Brain microvascular endothelial cell (primary cell): ENCODE measurements around the gene NAT10.
"Not testable (repeated sequence)": the region's sequence is repeated elsewhere in the genome, so short reads cannot be mapped to it uniquely, and the experiment has no call there.

Experiments used
- DNase-seq: peaks from one replicate; pipeline ENCODE4 v3.0.0-alpha.2; 2020
- H3K27ac ChIP-seq: fragments of 250-450 bp; sonication (Bioruptor Pico); 2 replicates; pipeline ENCODE4 v1.5.1; 2020; ENCODE audit warnings: mild to moderate bottlenecking, moderate library complexity
- H3K27me3 ChIP-seq: fragments of 250-450 bp; sonication (Bioruptor Pico); replicated peaks from 2 replicates; pipeline ENCODE4 v1.5.1; 2020; ENCODE audit warnings: mild to moderate bottlenecking
- H3K36me3 ChIP-seq: fragments of 250-450 bp; sonication (Bioruptor Pico); replicated peaks from 2 replicates; pipeline ENCODE4 v1.5.1; 2020; ENCODE audit warnings: mild to moderate bottlenecking
- H3K4me3 ChIP-seq: 2 replicates; pipeline ENCODE4 v1.5.1; 2011; ENCODE audit warnings: low read depth, mild to moderate bottlenecking, control low read depth, low read length, moderate library complexity
- CTCF ChIP-seq: IDR thresholded peaks from 2 replicates; pipeline ENCODE4 v1.5.1; 2011; ENCODE audit warnings: low read depth, mild to moderate bottlenecking, moderate library complexity, low read length, control low read depth, inconsistent platforms; ENCODE audit errors: missing control alignments
- in situ Hi-C: cut with HindIII; loops from 2 replicates; pipeline ENCODE4 v1.10.0; 2017; ENCODE audit warnings: low sequenced_read_pairs, low pct_ligation_motif_present

The NAT10 gene

DNA sequence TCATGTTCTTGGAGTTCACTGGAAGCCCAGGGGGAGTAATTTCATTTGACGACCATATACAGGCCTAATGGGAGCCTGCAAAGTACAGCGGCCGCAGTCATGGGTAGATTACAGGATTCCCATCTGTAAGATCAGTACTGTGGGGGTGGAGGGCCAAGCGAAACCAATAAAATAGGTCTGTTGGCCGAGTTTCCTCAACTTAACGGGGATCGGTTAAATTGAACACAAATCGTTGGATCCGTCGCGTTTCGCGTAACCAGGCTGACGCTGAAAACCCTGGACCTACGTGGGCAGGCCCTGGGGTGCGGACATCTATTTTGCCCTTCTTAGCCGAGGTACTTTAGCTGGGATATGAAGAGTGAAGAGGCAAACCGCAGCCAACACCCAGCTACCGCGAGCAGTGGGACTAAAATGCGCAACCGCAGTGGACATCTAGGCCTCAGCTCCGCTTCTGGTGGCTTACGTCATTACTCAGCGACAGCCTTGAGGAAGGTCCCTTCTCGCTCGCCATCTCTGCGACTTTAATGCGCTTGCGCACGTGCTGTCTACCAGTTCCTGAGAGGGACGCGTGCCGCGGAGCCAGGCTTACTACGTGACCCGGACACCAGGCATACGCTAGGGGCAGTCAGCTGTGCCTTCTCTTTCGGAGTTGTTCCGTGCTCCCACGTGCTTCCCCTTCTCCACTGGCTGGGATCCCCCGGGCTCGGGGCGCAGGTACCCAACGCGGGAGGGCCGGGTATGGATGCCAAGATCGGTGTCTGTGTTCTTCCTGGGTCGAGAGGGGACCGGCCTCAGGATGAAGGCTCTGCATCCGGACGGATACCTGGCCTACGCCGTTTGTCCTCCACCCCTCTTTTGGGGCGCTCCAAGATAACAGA lies at the start of gene NAT10:
NAT10 (plus strand) TSS at position 551 of the 878 bp plus-strand sequence. CDS start 2,597 bp downstream, outside the sequence.
- TF ChIP-seq CTCF, result peak; percentile 22
- Histone ChIP-seq H3K27me3 (no peaks in the 10 kb centered on the region), H3K36me3 (peaks cover 36% of the 10 kb centered on the region), H3K27ac (peak within 1 kb of the TSS; percentile 84), H3K4me3 (peak within 1 kb of the TSS; percentile 92)
- peak; percentile 98 for DNase-seq
- in situ Hi-C loops, result no loop called here

- Histone ChIP-seq H3K27me3 (no peaks in the 10 kb centered on the region), H3K36me3 (peaks cover 22% of the 10 kb centered on the region), H3K27ac (no peak overlapping the region), H3K4me3 (no peak overlapping the region)
- in situ Hi-C loops, result no loop called here
- TF ChIP-seq CTCF, result no peak
- DNase-seq, result no peak
Observed at GRCh38 chr11:34056672-34057071, 48.8 kb upstream of the NAT10 start.

- Histone ChIP-seq H3K36me3 (peaks cover 16% of the 10 kb centered on the region), H3K27ac (no peak overlapping the region), H3K27me3 (no peaks in the 10 kb centered on the region), H3K4me3 (no peak overlapping the region)
- in situ Hi-C loops, result no loop called here
- DNase-seq, result no peak
- TF ChIP-seq CTCF, result no peak
Observed at GRCh38 chr11:34063061-34063795, 42.2 kb upstream of the NAT10 start.

GRCh38 chr11:34064291-34064690 lies 41.1 kb upstream of the NAT10 start:
- Histone ChIP-seq H3K27ac (no peak overlapping the region), H3K36me3 (peaks cover 14% of the 10 kb centered on the region), H3K4me3 (no peak overlapping the region), H3K27me3 (no peaks in the 10 kb centered on the region)
- DNase-seq, result no peak
- no peak for TF ChIP-seq CTCF
- in situ Hi-C loops, result no loop called here

GRCh38 chr11:34065505-34066203 lies 39.8 kb upstream of the NAT10 start:
- TF ChIP-seq CTCF, result peak; percentile 53
- no peak overlapping the region for H3K4me3 ChIP-seq
- in situ Hi-C loops, result no loop called here
- peaks cover 12% of the 10 kb centered on the region for H3K36me3 ChIP-seq
- H3K27me3 ChIP-seq, result no peaks in the 10 kb centered on the region
- no peak overlapping the region for H3K27ac ChIP-seq
- DNase-seq, result no peak

DNA sequence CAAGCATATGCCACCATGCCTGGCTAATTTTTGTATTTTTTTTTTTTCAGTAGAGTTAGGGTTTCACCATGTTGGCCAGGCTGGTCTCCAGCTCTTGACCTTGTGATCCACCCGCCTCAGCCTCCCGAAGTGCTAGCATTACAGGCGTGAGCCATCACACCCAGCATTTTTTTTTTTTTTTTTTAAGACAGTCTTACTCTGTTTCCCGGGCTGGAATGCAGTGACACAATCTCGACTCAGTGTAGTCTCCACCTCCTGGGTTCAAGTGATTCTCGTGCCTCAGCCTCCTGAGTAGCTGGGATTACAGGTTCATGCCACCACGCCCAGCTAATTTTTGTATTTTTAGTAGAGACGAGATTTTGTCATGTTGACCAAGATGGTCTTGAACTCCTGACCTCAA lies 38.7 kb upstream of the NAT10 start:
- DNase-seq, in situ Hi-C loops, H3K27me3 ChIP-seq, H3K27ac ChIP-seq, H3K4me3 ChIP-seq, H3K36me3 ChIP-seq: not testable (repeated sequence)
